Kidney (tissue), 14 donors: ENCODE data around the gene ARHGAP30. TPM values are rescaled to one million over a fixed set of nuclear protein-coding genes. Genes with fewer than 3 reads are reported as not detected.

Source experiments
- DNase-seq, 5 donors: peaks; one replicate each; pipeline ENCODE4 v3.0.0-alpha.2; 2013 to 2020
- FAIRE-seq: peaks from 2 replicates; lab custom pipeline; 2012; peaks lifted over from hg19 to GRCh38; lab: Jason Lieb, UNC
- H3K27ac ChIP-seq, 2 donors: one replicate each; pipeline ENCODE4 v1.7.0; 2013; ENCODE audit warnings: low read depth in 2 of 2, low read length in 2 of 2, inconsistent platforms in 1 of 2
- H3K27me3 ChIP-seq: one replicate; pipeline ENCODE4 v1.7.1; 2013; ENCODE audit warnings: low read length, inconsistent platforms; ENCODE audit not compliant: control insufficient read depth, insufficient read depth
- H3K36me3 ChIP-seq, 3 donors: one replicate each; pipeline versions ENCODE4 v1.7.0 to v1.7.1; 2013; ENCODE audit warnings: low read length in 3 of 3, control low read depth in 1 of 3, inconsistent platforms in 1 of 3; ENCODE audit not compliant: insufficient read depth in 3 of 3, control insufficient read depth in 2 of 3
- H3K4me1 ChIP-seq, 3 donors: one replicate each; pipeline versions ENCODE4 v1.7.0 to v1.7.1; 2013; ENCODE audit warnings: low read length in 3 of 3, inconsistent platforms in 1 of 3, low read depth in 1 of 3; ENCODE audit not compliant: control insufficient read depth in 2 of 3, insufficient read depth in 2 of 3
- H3K4me3 ChIP-seq, 3 donors: one replicate each; pipeline versions ENCODE4 v1.7.0 to v1.8.1; 2013; ENCODE audit warnings: low read length in 3 of 3, control low read depth in 1 of 3, inconsistent platforms in 1 of 3
- H3K9ac ChIP-seq, 3 donors: one replicate each; pipeline versions ENCODE4 v1.7.0 to v1.7.1; 2013; ENCODE audit warnings: low read length in 3 of 3, control low read depth in 1 of 3, inconsistent platforms in 1 of 3
- H3K9me3 ChIP-seq, 3 donors: one replicate each; pipeline versions ENCODE4 v1.7.0 to v1.7.1; 2013; ENCODE audit warnings: low read length in 3 of 3, control low read depth in 1 of 3, inconsistent platforms in 1 of 3; ENCODE audit not compliant: control insufficient read depth in 2 of 3, insufficient read depth in 1 of 3
- intact Hi-C: fragments of 100-400 bp; cut with DNase I; formaldehyde crosslinking; loops from one replicate; pipeline ENCODE4 v1.11.1; 2022
- polyA plus RNA-seq: library from polyadenylated mRNA; stranded (reverse); fragments of 350-450 nt; fragmentation: Illumina TruSeq; extraction: RNeasy Lipid Tissue Mini Kit (QIAGEN cat#74804); gene quantifications from one replicate; pipeline ENCODE4 v1.2.3, GENCODE V29; 2014; ENCODE audit warnings: low read depth, low replicate concordance; ENCODE audit not compliant: insufficient read depth
- total RNA-seq: library from RNA; stranded (reverse); fragmentation: NEBNext Ultra II Directional; extraction: Animal tissue kit (Norgen Biotek cat#: 25700); gene quantifications from one replicate; pipeline ENCODE4 v1.2.1, GENCODE V29; 2021
- TF ChIP-seq, protein P1 (sequence below): IDR thresholded peaks from 3 replicates; pipeline ENCODE4 v1.5.1; 2012; ENCODE audit warnings: mild to moderate bottlenecking, moderate library complexity, borderline replicate concordance; ENCODE audit not compliant: insufficient read depth; ENCODE audit errors: extremely low read depth
- donor health status: control.
- donor health status: control.
- donor health status: control.
- donor health status: control.
- donor health status: control.
- donor health status: DM: yes; HTN: yes; CAD: no.
- donor health status: Normal renal cell carcinoma (clear cell type).

The ARHGAP30 gene
- total and polyA plus RNA-seq, 2 donors from 2014 or later: 1.2 to 21.6 TPM

DNA sequence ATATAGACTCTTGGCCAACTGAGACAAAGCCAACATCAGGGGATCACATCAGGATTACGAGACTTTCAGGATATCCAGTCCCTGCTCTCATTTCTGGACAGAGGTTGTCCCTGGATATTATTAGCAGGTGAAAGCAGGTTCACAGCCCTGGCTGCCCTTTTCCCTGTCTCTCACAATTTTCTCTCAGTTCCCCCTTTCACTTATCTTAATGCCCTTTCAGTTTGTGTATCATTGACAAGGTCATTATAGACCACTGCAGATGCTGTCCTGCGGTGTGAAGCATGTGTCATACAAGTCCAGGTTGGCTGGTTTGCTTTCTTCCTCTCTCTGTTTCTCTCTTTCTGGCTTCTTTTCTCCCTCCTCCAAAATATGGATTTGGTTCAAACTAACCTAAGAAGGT is 26.3 kb upstream of the ARHGAP30 start:
- TF ChIP-seq, protein P1, sequence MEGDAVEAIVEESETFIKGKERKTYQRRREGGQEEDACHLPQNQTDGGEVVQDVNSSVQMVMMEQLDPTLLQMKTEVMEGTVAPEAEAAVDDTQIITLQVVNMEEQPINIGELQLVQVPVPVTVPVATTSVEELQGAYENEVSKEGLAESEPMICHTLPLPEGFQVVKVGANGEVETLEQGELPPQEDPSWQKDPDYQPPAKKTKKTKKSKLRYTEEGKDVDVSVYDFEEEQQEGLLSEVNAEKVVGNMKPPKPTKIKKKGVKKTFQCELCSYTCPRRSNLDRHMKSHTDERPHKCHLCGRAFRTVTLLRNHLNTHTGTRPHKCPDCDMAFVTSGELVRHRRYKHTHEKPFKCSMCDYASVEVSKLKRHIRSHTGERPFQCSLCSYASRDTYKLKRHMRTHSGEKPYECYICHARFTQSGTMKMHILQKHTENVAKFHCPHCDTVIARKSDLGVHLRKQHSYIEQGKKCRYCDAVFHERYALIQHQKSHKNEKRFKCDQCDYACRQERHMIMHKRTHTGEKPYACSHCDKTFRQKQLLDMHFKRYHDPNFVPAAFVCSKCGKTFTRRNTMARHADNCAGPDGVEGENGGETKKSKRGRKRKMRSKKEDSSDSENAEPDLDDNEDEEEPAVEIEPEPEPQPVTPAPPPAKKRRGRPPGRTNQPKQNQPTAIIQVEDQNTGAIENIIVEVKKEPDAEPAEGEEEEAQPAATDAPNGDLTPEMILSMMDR: no peak
- no peaks in the 10 kb centered on the region for H3K27me3 ChIP-seq
- no peak overlapping the region for H3K4me3 ChIP-seq
- intact Hi-C loops: no loop called here
- H3K36me3 ChIP-seq: no peaks in the 10 kb centered on the region
- no peak for DNase-seq
- peaks cover 0 to 4% (median 2%) of the 10 kb centered on the region in 3 donors for H3K4me1 ChIP-seq
- H3K9me3 ChIP-seq: no peaks in the 10 kb centered on the region
- H3K9ac ChIP-seq: no peak overlapping the region
- FAIRE-seq: no peak
- H3K27ac ChIP-seq: no peak overlapping the region

DNA sequence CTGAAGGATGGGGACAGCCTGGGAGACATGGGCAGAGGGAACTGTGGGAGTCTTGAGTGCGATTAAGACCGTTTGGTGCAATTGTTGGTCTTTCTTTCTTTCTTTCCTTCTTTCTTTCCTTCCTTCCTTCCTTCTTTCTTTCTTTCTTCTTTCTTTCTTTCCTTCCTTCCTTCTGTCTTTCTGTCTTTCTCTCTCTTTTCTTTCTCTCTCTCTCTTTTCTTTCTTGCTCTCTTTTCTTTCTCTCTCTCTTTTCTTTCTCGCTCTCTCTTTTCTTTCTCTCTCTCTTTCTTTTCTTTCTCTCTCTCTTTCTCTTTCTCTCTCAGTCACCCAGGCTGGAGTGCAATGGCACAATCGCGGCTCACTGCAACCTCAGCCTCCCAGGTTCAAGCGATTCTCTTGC is 25.5 kb upstream of the ARHGAP30 start:
- no peak overlapping the region for H3K9ac ChIP-seq
- FAIRE-seq (no peak), DNase-seq (no peak)
- H3K27me3 ChIP-seq: no peaks in the 10 kb centered on the region
- no peaks in the 10 kb centered on the region for H3K36me3 ChIP-seq
- H3K4me3 ChIP-seq: no peak overlapping the region
- H3K27ac ChIP-seq: no peak overlapping the region
- TF ChIP-seq, protein P1: no peak
- peaks cover 0 to 7% (median 2%) of the 10 kb centered on the region in 3 donors for H3K4me1 ChIP-seq
- intact Hi-C loops: no loop called here
- no peaks in the 10 kb centered on the region for H3K9me3 ChIP-seq

DNA sequence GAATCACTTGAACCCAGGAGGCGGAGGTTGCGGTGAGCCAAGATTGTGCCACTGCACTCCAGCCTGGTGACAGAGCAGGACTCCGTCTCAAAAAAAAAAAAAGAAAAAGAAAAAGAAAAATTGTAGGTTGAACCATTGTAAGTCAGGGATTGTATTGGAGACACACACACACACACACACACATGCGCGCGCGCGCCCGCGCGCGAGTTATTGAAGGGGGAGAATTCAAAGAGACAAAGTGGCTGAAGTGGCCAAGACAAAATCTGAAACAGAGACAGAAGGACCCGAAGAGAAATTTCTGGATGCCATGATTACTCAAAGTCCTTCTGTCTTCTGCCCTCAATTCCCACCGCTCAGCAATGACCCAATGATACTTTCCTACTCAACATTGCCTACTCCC is 24.8 kb upstream of the ARHGAP30 start:
- TF ChIP-seq, protein P1: no peak
- Histone ChIP-seq H3K36me3 (no peaks in the 10 kb centered on the region), H3K4me3 (no peak overlapping the region), H3K4me1 (peaks cover 0 to 10% (median 2%) of the 10 kb centered on the region in 3 donors), H3K27me3 (no peaks in the 10 kb centered on the region), H3K9me3 (no peaks in the 10 kb centered on the region), H3K9ac (no peak overlapping the region), H3K27ac (no peak overlapping the region)
- no peak for DNase-seq
- intact Hi-C loops: no loop called here
- no peak for FAIRE-seq

DNA sequence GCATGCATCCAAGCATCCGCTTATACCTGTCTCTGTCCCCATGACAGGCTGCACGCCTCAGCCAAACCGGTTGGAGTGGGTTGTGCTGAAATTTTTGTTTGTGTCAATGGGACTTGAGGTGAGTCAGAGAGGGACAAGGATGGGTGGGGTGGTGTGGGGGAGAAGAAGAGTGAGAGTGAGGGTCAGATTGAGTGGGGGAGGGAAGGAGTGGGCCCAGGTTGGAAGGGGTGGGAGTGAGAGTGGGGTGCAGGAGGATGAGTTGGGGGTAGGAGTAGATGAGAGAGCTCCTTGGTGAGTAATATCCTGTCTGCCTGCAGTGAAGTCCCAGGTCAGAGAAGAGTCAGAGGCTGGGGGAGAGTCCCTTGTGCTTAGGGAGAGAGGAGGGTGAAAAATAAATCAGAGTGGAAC is 22.9 kb upstream of the ARHGAP30 start:
- intact Hi-C loops: no loop called here
- TF ChIP-seq, protein P1: no peak
- H3K27me3 ChIP-seq: no peaks in the 10 kb centered on the region
- H3K4me3 ChIP-seq: no peak overlapping the region
- H3K4me1 ChIP-seq: peaks cover 0 to 13% (median 4%) of the 10 kb centered on the region in 3 donors
- no peak for FAIRE-seq
- no peaks in the 10 kb centered on the region for H3K36me3 ChIP-seq
- no peaks in the 10 kb centered on the region for H3K9me3 ChIP-seq
- DNase-seq: no peak
- H3K9ac ChIP-seq: no peak overlapping the region
- H3K27ac ChIP-seq: no peak overlapping the region
